GM21576 (cell line): ENCODE data around the gene TNS3.
"Not testable (repeated sequence)": the region's sequence is repeated elsewhere in the genome, so short reads cannot be mapped to it uniquely, and the experiment has no call there.

Source experiments
- ATAC-seq: cut with Tn5 transposase; IDR thresholded peaks from one replicate; pipeline ENCODE4 v1.9.1; 2021; ENCODE audit warnings: mild to moderate bottlenecking, moderate library complexity; ENCODE audit not compliant: unreplicated experiment

The TNS3 gene

GRCh38 chr7:47474937-47475879, 106.7 kb downstream of the TNS3 start:
- peak; percentile 83 for ATAC-seq

GRCh38 chr7:47474211-47474936, 107.5 kb downstream of the TNS3 start:
- ATAC-seq, result no peak

- ATAC-seq, result no peak
Observed at GRCh38 chr7:47473499-47474210, 108.3 kb downstream of the TNS3 start.

- no peak for ATAC-seq
Observed at GRCh38 chr7:47472444-47473157, 109.3 kb downstream of the TNS3 start.

GRCh38 chr7:47471831-47472230, 110.1 kb downstream of the TNS3 start:
- no peak for ATAC-seq

- ATAC-seq, result no peak
Observed at GRCh38 chr7:47471358-47471703, 110.6 kb downstream of the TNS3 start.

- no peak for ATAC-seq
Observed at GRCh38 chr7:47470567-47471357, 111.1 kb downstream of the TNS3 start.

- not testable (repeated sequence) for ATAC-seq
Observed at GRCh38 chr7:47469846-47470245, 112.1 kb downstream of the TNS3 start.

GRCh38 chr7:47466832-47467231, 115.1 kb downstream of the TNS3 start:
- no peak for ATAC-seq

- ATAC-seq, result no peak
Observed at GRCh38 chr7:47465191-47465590, 116.7 kb downstream of the TNS3 start.

GRCh38 chr7:47464266-47464665, 117.6 kb downstream of the TNS3 start:
- ATAC-seq, result no peak

- ATAC-seq, result no peak
Observed at GRCh38 chr7:47461746-47462145, 120.2 kb downstream of the TNS3 start.

- no peak for ATAC-seq
Observed at GRCh38 chr7:47461161-47461560, 120.8 kb downstream of the TNS3 start.

- ATAC-seq, result no peak
Observed at GRCh38 chr7:47460251-47460989, 121.5 kb downstream of the TNS3 start.

GRCh38 chr7:47458486-47458885, 123.4 kb downstream of the TNS3 start:
- ATAC-seq, result no peak

- ATAC-seq, result no peak
Observed at GRCh38 chr7:47458057-47458456, 123.9 kb downstream of the TNS3 start.

GRCh38 chr7:47456210-47456955, 125.5 kb downstream of the TNS3 start:
- no peak for ATAC-seq

GRCh38 chr7:47455872-47456185, 126.1 kb downstream of the TNS3 start:
- ATAC-seq, result no peak
